ENCODE results near the gene OARD1.
A peak's percentile ranks its signal among the peaks of the same experiment; 100 is the strongest.

GRCh38 chr6:41071923-41072835 is at the start of gene OARD1:
- TF ChIP-seq RXRA (IDR thresholded peaks at IDR 0.05; ENCODE audit: insufficient read depth, low read depth, low read length) = no peak
- TF ChIP-seq SUZ12 (IDR thresholded peaks at IDR 0.05; ENCODE audit: low read length) = no peak
- TF ChIP-seq CTCF (IDR thresholded peaks at IDR 0.05; ENCODE audit: control extremely low read depth in 1 of 3, insufficient read depth in 1 of 3, low read depth in 1 of 3, low read length in 3 of 3) = peak in 1 of 3 experiments; percentile 10; a peak in 1 of 4 replicates
- TF ChIP-seq GTF2F1 (IDR thresholded peaks at IDR 0.05; ENCODE audit: borderline replicate concordance, low read depth, low read length) = no peak
- TF ChIP-seq GABPA (IDR thresholded peaks at IDR 0.05; ENCODE audit: borderline replicate concordance, insufficient read depth, low read length) = peak; percentile 64; the same call in 1 of the 2 replicates
- peak; percentile 12 for TF ChIP-seq POLR2AphosphoS5 (IDR thresholded peaks at IDR 0.05; ENCODE audit: low read depth, low read length)
- no peak for TF ChIP-seq BCL11A (IDR thresholded peaks at IDR 0.05; ENCODE audit: low read depth in 2 of 2, low read length in 2 of 2)
- no peak for TF ChIP-seq ZNF274 (IDR thresholded peaks at IDR 0.05; ENCODE audit: borderline replicate concordance, extremely low read depth, low read length)
